Hematopoietic multipotent progenitor cell treated with erythropoietin and hydrocortisone succinate and interleukin-3 and kit ligand, for 15 days (in vitro differentiated cells): ENCODE data around the gene UPF2.

Experiments used
- DNase-seq: peaks from one replicate; pipeline ENCODE4 v3.0.0-alpha.2; 2015; ENCODE audit warnings: low spot score

The UPF2 gene

GRCh38 chr10:11962176-11962575 lies 80.4 kb downstream of the UPF2 start:
- no peak for DNase-seq

GRCh38 chr10:11961771-11962170 lies 80.8 kb downstream of the UPF2 start:
- no peak for DNase-seq

GRCh38 chr10:11959966-11960365 lies 82.6 kb downstream of the UPF2 start:
- no peak for DNase-seq

GRCh38 chr10:11958956-11959355 lies 83.7 kb downstream of the UPF2 start:
- DNase-seq = no peak

- DNase-seq = no peak
Observed at GRCh38 chr10:11951695-11952094, 90.9 kb downstream of the UPF2 start.

- no peak for DNase-seq
Observed at GRCh38 chr10:11950325-11951018, 92.1 kb downstream of the UPF2 start.

- no peak for DNase-seq
Observed at GRCh38 chr10:11949152-11949551, 93.5 kb downstream of the UPF2 start.

GRCh38 chr10:11946652-11947051 lies 96.0 kb downstream of the UPF2 start:
- DNase-seq = no peak

GRCh38 chr10:11936389-11937152 lies 106.0 kb downstream of the UPF2 start:
- DNase-seq = no peak

- DNase-seq = no peak
Observed at GRCh38 chr10:11934262-11934661, 108.3 kb downstream of the UPF2 start.

GRCh38 chr10:11933577-11934223 lies 108.9 kb downstream of the UPF2 start:
- no peak for DNase-seq

- DNase-seq = no peak
Observed at GRCh38 chr10:11931038-11931437, 111.6 kb downstream of the UPF2 start.

GRCh38 chr10:11930312-11930978 lies 112.2 kb downstream of the UPF2 start:
- no peak for DNase-seq

- no peak for DNase-seq
Observed at GRCh38 chr10:11927746-11928145, 114.9 kb downstream of the UPF2 start.

- DNase-seq = no peak
Observed at GRCh38 chr10:11921800-11922392, 120.7 kb downstream of the UPF2 start.

GRCh38 chr10:11919271-11919670 lies 123.3 kb downstream of the UPF2 start:
- no peak for DNase-seq

- no peak for DNase-seq
Observed at GRCh38 chr10:11918384-11918783, 124.2 kb downstream of the UPF2 start.

- DNase-seq = no peak
Observed at GRCh38 chr10:11913079-11913641, 129.4 kb downstream of the UPF2 start.

- DNase-seq = no peak
Observed at GRCh38 chr10:11910102-11910501, 132.5 kb downstream of the UPF2 start.

GRCh38 chr10:11909618-11910017 lies 133.0 kb downstream of the UPF2 start:
- no peak for DNase-seq

- no peak for DNase-seq
Observed at GRCh38 chr10:11908991-11909390, 133.6 kb downstream of the UPF2 start.

- no peak for DNase-seq
Observed at GRCh38 chr10:11908536-11908935, 134.1 kb downstream of the UPF2 start.
